Fibroblast of skin of right quadriceps (primary cell): Measurements from ENCODE around the gene LRBA.

ENCODE experiments used
- DNase-seq: peaks from one replicate; pipeline ENCODE4 v3.0.0-alpha.2; 2013

The LRBA gene

GRCh38 chr4:150255610-150256224 lies 759.4 kb downstream of the LRBA start:
- DNase-seq = no peak

DNA sequence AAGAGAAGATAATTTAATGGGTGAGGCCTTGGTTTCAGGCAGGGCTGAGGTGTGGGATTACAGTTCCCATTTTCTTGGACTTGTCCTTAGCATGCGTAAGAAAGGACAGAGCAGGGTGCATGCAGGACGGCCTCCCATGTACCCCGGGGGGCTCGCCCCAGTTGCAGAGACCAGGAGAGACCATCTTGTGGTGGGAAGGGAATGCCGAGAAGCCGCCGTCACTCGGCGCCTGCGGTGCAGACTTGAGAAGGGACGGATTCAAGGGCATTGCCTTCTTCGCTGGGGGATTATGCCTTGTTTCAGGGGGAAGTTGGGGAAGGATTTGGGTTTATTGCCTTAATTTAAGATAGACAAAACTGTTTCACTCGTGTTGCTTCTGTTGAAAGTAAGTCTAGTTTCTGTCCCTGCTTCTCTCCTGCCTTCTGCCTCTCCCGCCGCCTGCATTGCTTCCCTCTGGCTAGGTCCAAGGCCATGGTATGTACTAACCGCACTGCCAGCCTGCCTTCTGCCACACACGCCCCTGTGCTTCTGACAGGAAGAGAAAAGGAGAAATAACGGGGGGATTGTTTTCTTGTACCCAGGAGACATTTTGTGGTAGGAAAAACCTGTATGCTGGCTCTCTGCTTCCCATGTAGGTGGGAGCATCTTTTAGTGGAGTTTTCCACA lies 761.0 kb downstream of the LRBA start:
- DNase-seq = no peak

DNA sequence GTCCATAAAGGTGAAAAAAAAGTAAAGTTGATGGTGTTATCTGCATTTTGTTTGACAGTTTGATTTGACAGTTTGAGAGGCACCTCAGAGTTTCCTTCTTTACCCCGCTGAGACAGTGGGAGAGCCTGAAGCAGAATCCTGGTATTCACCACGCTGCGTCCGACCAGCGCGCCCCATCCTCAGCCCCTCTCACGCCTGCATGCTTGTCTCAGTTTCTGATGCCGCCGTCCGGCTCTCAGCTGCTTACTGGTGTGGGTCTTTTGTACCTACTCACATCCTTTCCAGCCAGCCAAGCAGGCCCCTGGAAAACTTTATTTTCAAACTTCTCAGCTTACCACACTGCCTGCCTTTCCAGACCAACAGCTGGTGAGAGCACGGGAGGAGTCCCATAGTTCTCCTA lies 761.7 kb downstream of the LRBA start:
- DNase-seq = no peak

DNA sequence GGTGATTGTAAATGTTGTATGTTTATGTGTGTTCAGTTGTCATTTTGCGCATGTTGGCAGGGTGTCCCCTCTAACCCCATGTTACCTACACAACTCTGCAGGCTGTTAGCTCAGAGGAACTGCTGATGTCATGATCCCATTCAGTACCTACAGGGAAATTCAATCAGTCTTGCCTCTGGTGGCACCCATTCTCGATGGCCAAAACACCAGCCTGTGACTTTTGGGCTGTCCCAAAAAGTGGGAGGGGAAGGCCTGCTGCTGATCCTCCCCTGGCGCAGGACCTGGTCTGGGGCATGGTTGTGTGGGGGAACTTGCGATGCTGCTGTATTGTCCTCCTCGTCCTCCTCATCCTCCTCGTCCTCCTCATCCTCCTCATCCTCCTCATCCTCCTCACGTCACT lies 762.3 kb downstream of the LRBA start:
- no peak for DNase-seq

- DNase-seq = no peak
Observed at GRCh38 chr4:150252306-150252705, 762.8 kb downstream of the LRBA start.

DNA sequence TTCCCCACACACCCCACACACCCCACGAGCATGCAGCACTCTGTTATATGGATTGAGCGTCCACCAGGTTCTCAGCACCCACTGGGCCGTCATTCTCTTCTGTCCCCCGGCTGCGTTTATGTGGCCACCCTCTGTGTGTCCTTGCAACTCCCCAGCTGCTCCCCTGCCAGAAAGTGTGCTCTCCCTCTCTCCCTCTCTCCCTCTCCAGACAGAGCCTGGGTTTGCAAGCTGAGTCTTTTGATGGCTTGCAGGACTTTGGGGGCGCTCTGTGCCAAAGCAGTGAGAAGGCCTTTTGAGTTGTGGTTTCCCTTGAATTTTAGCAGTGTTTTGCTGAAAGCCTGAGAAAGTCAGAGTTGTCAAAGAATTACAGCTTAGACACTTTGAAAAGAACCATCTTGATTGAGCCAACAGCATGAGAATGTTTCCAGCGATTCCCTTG lies 763.3 kb downstream of the LRBA start:
- no peak for DNase-seq

- no peak for DNase-seq
Observed at GRCh38 chr4:150250998-150251651, 764.0 kb downstream of the LRBA start.

DNA sequence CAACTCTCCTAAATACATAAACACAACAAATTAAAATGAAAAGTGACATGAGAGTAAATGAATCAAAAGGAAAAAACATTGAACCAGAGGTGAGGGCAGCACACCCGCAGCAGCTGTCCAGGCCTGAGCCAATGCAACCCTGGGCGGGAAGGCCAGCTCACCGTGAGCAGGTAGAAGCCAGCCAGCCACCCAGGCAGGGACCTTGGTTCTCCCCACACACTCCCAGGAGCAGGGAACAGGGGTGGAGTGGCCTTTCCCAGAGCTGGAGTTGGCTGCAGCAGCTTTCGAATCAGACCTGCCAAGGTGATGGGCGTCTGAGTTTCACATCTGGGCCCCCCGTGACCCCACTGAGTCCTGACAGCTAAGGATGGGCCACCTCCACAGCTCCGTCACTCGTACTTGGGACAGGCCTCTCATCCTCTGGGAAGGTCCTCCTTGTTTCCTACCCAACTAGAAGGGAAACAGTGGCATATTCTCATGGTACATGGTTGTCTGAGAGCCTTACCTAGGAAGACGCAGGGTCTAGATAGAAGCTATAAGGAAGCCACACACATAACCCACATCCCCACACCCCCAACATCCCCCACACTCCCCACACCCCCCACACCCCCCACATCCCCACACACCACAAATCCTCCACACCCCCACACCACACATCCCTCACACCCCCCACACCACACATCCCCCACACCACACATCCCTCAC lies 764.6 kb downstream of the LRBA start:
- no peak for DNase-seq

- no peak for DNase-seq
Observed at GRCh38 chr4:150248181-150248580, 766.9 kb downstream of the LRBA start.

- no peak for DNase-seq
Observed at GRCh38 chr4:150247184-150247583, 767.9 kb downstream of the LRBA start.

GRCh38 chr4:150244600-150244999 lies 770.5 kb downstream of the LRBA start:
- DNase-seq = peak; percentile 82

- no peak for DNase-seq
Observed at GRCh38 chr4:150243932-150244331, 771.2 kb downstream of the LRBA start.

DNA sequence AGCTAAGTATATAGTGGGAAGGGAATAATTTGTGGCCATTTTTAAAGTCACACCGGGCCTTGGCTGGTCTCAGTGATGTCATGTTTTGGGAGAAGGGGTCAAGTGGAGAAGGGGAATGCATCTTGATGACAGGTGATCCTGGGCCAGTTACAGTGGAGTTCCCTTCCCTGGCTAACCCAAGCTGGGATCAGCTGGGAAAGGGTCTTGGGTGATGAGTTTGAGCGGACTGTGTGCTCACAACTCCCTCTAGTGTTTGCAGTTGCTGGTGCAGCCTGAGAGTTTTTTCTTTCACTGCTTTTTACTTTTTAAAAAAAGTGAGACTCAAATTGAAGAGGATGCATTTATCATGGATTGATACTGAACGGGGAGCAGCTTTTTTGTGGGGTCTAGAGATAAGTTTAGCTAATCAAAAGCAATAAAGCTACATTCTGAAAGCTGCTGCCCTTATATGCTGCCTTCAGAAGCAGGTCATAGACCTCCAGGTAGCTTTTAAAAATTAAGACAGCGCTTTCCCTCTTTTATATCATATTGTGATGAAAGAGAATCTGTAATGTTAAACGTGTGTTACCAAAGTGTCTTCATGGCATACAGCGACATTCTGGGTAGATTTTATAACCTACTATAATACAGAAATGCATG lies 772.1 kb downstream of the LRBA start:
- DNase-seq = peak; percentile 54

DNA sequence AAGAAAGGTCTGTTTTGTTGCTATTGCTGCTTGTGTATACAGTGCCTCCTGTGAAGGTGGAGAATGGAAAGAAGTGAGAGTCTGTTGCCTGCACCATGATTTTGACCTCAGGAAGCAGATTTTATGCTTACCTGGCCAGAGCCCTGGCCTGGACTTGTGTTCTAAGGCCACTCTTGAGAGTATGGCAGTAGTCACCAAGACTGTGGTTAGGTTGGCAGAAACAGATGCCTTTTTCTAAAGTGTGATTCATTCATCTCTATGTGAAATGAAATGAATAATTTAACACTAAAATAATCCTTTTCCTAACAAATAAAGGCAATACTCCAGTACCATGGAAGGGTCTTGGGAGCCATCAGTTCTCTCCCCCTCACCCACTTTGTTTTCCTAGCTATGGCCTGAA lies 775.1 kb downstream of the LRBA start:
- DNase-seq = no peak

GRCh38 chr4:150238591-150238990 lies 776.5 kb downstream of the LRBA start:
- DNase-seq = no peak

DNA sequence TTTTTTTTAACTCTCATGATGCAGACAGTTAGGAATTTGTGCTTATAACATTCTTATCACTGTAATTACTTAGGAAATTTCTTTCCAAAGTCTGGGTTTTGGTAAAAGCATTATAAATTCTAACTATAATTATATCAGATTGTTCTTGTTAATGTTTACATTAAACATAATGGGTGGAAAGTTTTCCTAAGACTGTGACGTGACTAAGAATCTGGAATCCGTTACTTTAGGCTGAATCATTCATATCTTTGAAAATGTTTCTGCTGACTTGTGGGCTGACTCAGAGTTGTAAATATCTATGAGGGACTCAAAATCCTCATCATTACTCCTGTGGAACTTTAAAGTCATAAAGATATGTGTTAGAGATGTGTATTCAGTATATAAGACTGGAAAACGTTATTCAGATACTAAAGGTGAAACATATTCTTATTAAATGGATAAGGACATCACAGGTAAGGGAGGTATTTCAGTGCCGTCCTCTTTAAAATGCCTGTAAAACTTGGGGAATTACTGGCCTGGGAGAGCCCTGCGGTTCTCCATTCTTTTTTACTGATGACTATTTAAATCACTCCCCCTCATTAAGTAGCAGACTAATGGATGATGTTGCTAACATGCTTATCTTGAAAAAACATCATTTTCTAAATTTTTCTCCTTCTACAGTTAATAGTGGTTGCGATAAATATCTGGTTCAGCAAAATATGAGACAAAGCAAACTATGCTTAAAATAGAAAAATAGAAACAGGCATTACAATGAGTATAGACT lies 777.8 kb downstream of the LRBA start:
- DNase-seq = peak; percentile 98

GRCh38 chr4:150236626-150237025 lies 778.5 kb downstream of the LRBA start:
- DNase-seq = peak; percentile 81

DNA sequence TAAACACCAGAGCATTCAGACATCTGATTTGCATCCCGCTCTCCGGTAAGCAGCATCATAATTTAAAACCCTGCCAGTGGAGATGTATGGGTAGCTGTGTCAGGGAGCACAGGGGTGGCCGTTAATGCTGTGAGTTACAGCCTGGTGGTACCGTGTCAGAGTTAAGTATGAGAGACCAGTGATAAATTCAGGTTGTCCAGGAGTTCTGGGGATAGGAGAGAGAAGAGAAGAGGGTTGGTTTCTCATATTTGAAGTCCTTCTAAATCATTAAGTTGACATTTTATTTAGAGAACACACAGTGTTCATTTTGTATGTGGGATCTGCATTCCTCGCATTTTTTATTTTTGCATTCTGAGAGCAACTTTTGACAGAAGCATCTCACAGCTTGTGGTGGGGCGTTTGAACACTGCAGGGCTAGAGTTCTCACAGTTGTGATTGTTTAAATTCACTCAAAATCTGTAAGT lies 779.2 kb downstream of the LRBA start:
- DNase-seq = peak; percentile 89

DNA sequence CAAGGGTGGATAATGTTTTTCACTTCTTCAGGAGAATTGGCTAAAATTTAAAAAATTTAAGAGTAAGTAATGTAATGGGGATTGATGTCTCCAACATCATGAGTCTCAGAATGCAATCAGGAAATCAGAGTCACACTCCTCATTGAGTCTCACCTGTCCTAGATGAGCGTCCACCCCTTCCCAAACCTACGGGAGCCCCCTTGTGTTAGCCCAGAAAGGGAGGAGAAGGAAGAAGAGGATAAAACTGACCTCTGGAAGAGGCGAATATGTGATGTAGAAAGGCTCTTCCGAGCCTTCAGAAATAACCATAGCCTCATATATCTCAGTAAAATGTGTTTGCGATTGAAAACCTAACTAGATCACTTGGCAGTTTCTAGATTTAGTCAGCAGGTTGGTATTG lies 779.8 kb downstream of the LRBA start:
- no peak for DNase-seq

- no peak for DNase-seq
Observed at GRCh38 chr4:150234246-150234645, 780.8 kb downstream of the LRBA start.

GRCh38 chr4:150232029-150232428 lies 783.1 kb downstream of the LRBA start:
- no peak for DNase-seq

GRCh38 chr4:150231107-150231770 lies 783.8 kb downstream of the LRBA start:
- DNase-seq = no peak
